Endothelial cell of umbilical vein (primary cell): Measurements from ENCODE around the gene SEMA3A. TPM values are rescaled to one million over a fixed set of nuclear protein-coding genes. Genes with fewer than 3 reads are reported as not detected.

Experiments used
- BruUV-seq: library from RNA; stranded (reverse); fragments of 400-500 nt; replicated peaks from 2 replicates; lab custom pipeline; 2021; lab: Mats Ljungman, UMichigan
- CTCF ChIA-PET: fragments of 300-600, 350-600 bp; sonication (Branson Sonifier 250); formaldehyde crosslinking; loops from one replicate; lab custom pipeline; 2021; ENCODE audit warnings: antibody characterized with exemption, inconsistent platforms; lab: Charles Lee
- POLR2A ChIA-PET: fragments of 300-600, 350-600 bp; sonication (Branson Sonifier 250); formaldehyde crosslinking; loops from one replicate; lab custom pipeline; 2021; ENCODE audit warnings: antibody characterized with exemption, inconsistent platforms; lab: Charles Lee
- DNase-seq: peaks from one replicate; pipeline ENCODE4 v3.0.0-alpha.2; 2011; ENCODE audit warnings: low read depth, low spot score
- FAIRE-seq: peaks from 2 replicates; lab custom pipeline; 2011; peaks lifted over from hg19 to GRCh38; lab: Jason Lieb, UNC
- H2AFZ ChIP-seq: 2 replicates; pipeline ENCODE4 v1.6.0; 2012; ENCODE audit warnings: low read depth, low read length, control low read depth, inconsistent platforms
- H3K27ac ChIP-seq: 2 replicates; pipeline ENCODE4 v1.5.1; 2011; ENCODE audit warnings: low read depth, mild to moderate bottlenecking, control low read depth, low read length, moderate library complexity; ENCODE audit not compliant: insufficient read depth
- H3K27me3 ChIP-seq, 2 experiments: 2 replicates each; pipeline versions ENCODE4 v1.6.0 to v1.6.1; 2011; ENCODE audit warnings: low read length in 2 of 2, mixed read lengths in 1 of 2; ENCODE audit not compliant: control insufficient read depth in 2 of 2, insufficient read depth in 2 of 2
- H3K36me3 ChIP-seq, 2 experiments: 2 replicates in 1 of 2; 3 replicates in 1 of 2; pipeline ENCODE4 v1.5.1; 2011; ENCODE audit warnings: low read length in 2 of 2, mild to moderate bottlenecking in 1 of 2, moderate library complexity in 1 of 2; ENCODE audit not compliant: control insufficient read depth in 2 of 2, insufficient read depth in 2 of 2; ENCODE audit errors: extremely low read depth in 1 of 2
- H3K4me1 ChIP-seq: 3 replicates; pipeline ENCODE4 v1.5.1; 2011; ENCODE audit warnings: mild to moderate bottlenecking, low read length; ENCODE audit not compliant: control insufficient read depth, insufficient read depth; ENCODE audit errors: extremely low read depth
- H3K4me2 ChIP-seq: 2 replicates; pipeline ENCODE4 v1.6.1; 2011; ENCODE audit warnings: low read length, control low read depth, mixed read lengths; ENCODE audit not compliant: insufficient read depth
- H3K4me3 ChIP-seq, 3 experiments: fragments of 200-600 bp in 1 of 3; sonication (generic), shearing (Covaris generic) in 1 of 3; replicated peaks in 1 of 3; 2 replicates each; pipeline ENCODE4 v1.5.1; 2011 to 2016; ENCODE audit warnings: control low read depth in 3 of 3, low read length in 3 of 3, mild to moderate bottlenecking in 2 of 3, inconsistent platforms in 1 of 3, low read depth in 1 of 3, moderate library complexity in 1 of 3; ENCODE audit not compliant: insufficient read depth in 1 of 3
- H3K79me2 ChIP-seq: 2 replicates; pipeline ENCODE4 v1.6.0; 2012; ENCODE audit warnings: low read length, inconsistent platforms; ENCODE audit not compliant: control insufficient read depth, insufficient read depth
- H3K9ac ChIP-seq: replicated peaks from 2 replicates; pipeline ENCODE3; 2011; ENCODE audit warnings: low read length, control low read depth; ENCODE audit not compliant: insufficient read depth; ENCODE audit errors: extremely low read depth
- H3K9me1 ChIP-seq: replicated peaks from 3 replicates; pipeline ENCODE4 v1.6.0; 2011; ENCODE audit warnings: mild to moderate bottlenecking, low read length; ENCODE audit not compliant: control insufficient read depth, insufficient read depth; ENCODE audit errors: extremely low read depth
- H3K9me3 ChIP-seq: replicated peaks from 2 replicates; pipeline ENCODE4 v1.5.1; 2012; ENCODE audit warnings: low read length, inconsistent platforms; ENCODE audit not compliant: control insufficient read depth, insufficient read depth
- H4K20me1 ChIP-seq: replicated peaks from 2 replicates; pipeline ENCODE3; 2011; ENCODE audit warnings: mild to moderate bottlenecking, low read length; ENCODE audit not compliant: control insufficient read depth, insufficient read depth; ENCODE audit errors: extremely low read depth
- CTCF ChIP-seq, 2 donors: IDR thresholded peaks; 1 replicate in 1 of 2; 2 replicates in 1 of 2; pipeline ENCODE4 v1.5.1; 2011; ENCODE audit warnings: low read length in 2 of 2, mild to moderate bottlenecking in 2 of 2, moderate library complexity in 2 of 2, control low read depth in 1 of 2, inconsistent platforms in 1 of 2, low read depth in 1 of 2; ENCODE audit not compliant: insufficient read depth in 1 of 2; ENCODE audit errors: extremely low read depth in 1 of 2
- EZH2 ChIP-seq: IDR thresholded peaks from 2 replicates; pipeline ENCODE4 v1.6.1; 2012; ENCODE audit warnings: borderline replicate concordance, low read depth, mild to moderate bottlenecking, moderate library complexity, low read length, inconsistent platforms; ENCODE audit not compliant: severe bottlenecking
- FOS ChIP-seq: IDR thresholded peaks from 2 replicates; pipeline ENCODE4 v1.6.1; 2011; ENCODE audit warnings: mild to moderate bottlenecking, low read length, moderate library complexity, borderline replicate concordance; ENCODE audit not compliant: insufficient read depth
- GATA2 ChIP-seq: IDR thresholded peaks from 2 replicates; pipeline ENCODE4 v1.7.0; 2011; ENCODE audit warnings: low read depth, mild to moderate bottlenecking, moderate library complexity, mixed read lengths, low read length; ENCODE audit not compliant: insufficient read length, insufficient read depth
- JUN ChIP-seq: IDR thresholded peaks from 2 replicates; pipeline ENCODE4 v1.6.1; 2011; ENCODE audit warnings: borderline replicate concordance, low read depth; ENCODE audit not compliant: insufficient read length, insufficient read depth
- MAX ChIP-seq: IDR thresholded peaks from 2 replicates; pipeline ENCODE4 v1.6.1; 2011; ENCODE audit not compliant: insufficient read depth, insufficient read length
- MYC ChIP-seq: IDR thresholded peaks from one replicate; pipeline ENCODE4 v1.6.1; 2011; ENCODE audit warnings: mild to moderate bottlenecking, low read depth, low read length
- POLR2A ChIP-seq: IDR thresholded peaks from 2 replicates; pipeline ENCODE4 v1.6.1; 2012; ENCODE audit warnings: low read depth, mild to moderate bottlenecking, control low read depth, low read length
- POLR2AphosphoS5 ChIP-seq: IDR thresholded peaks from 2 replicates; pipeline ENCODE4 v1.6.1; 2012; ENCODE audit warnings: low read depth, mild to moderate bottlenecking, control low read depth, low read length, moderate library complexity; ENCODE audit not compliant: insufficient read depth
- dilution Hi-C: fragments of 300-500 bp; cut with MboI; formaldehyde crosslinking; loops from one replicate; pipeline ENCODE4 v1.15.0; 2019; ENCODE audit warnings: low sequenced_read_pairs; ENCODE audit not compliant: extremely low pct_ligation_motif_present
- intact Hi-C: fragments of 100-400 bp; cut with micrococcal nuclease; formaldehyde crosslinking; loops from one replicate; pipeline ENCODE4 v1.10.0; 2022
- polyA plus RNA-seq, 4 experiments: library from polyadenylated mRNA; depleted of rRNA in 3 of 4; stranded (reverse) in 3 of 4; unstranded in 1 of 4; fragments of >200 nt; gene quantifications; 2 replicates each; pipeline versions ENCODE4 v1.2.1 to v1.2.3, GENCODE V29; 2011 to 2012; ENCODE audit warnings: missing spikeins in 1 of 4
- total RNA-seq: library from RNA; stranded (reverse); gene quantifications from 2 replicates; pipeline ENCODE4 v1.2.3, GENCODE V29; 2021

SEMA3A gene
- total and polyA plus RNA-seq, 2 donors (not counting 3 experiments of a cell fraction or from before 2014, with no cell fraction given), result 0.68 to 1.2 TPM

GRCh38 chr7:83952236-83952635 is 242.4 kb downstream of the SEMA3A start:
- Histone ChIP-seq H3K36me3 (no peaks in the 10 kb centered on the region), H3K4me3 (no peak overlapping the region), H3K4me2 (no peak overlapping the region), H3K27ac (no peak overlapping the region), H3K9me1 (no peaks in the 10 kb centered on the region), H3K9me3 (no peaks in the 10 kb centered on the region), H3K27me3 (peaks cover 0 to 2% of the 10 kb centered on the region in 2 experiments), H2AFZ (no peak overlapping the region), H3K79me2 (no peaks in the 10 kb centered on the region), H4K20me1 (no peaks in the 10 kb centered on the region), H3K9ac (no peak overlapping the region), H3K4me1 (no peaks in the 10 kb centered on the region)
- TF ChIP-seq FOS (no peak), POLR2A (no peak), POLR2AphosphoS5 (no peak), MYC (no peak), JUN (no peak), MAX (no peak), EZH2 (no peak), GATA2 (no peak), CTCF (IDR thresholded peaks at IDR 0.05; ENCODE audit: extremely low read depth in 1 of 2, insufficient read depth in 1 of 2, low read depth in 1 of 2, low read length in 2 of 2) (no peak)
- dilution Hi-C loops (no loop called here), intact Hi-C loops (no loop called here)
- CTCF ChIA-PET, result no interaction called here
- POLR2A ChIA-PET, result no interaction called here
- no TSS peak for BruUV-seq
- FAIRE-seq (no peak), DNase-seq (no peak)
